ENCODE results near the gene FCN1. TPM values are rescaled to one million over a fixed set of nuclear protein-coding genes. Genes with fewer than 3 reads are reported as not detected.

The FCN1 gene
- polyA plus RNA-seq, 3 donors = 2,884 to 7,680 (median 6,268) TPM

DNA sequence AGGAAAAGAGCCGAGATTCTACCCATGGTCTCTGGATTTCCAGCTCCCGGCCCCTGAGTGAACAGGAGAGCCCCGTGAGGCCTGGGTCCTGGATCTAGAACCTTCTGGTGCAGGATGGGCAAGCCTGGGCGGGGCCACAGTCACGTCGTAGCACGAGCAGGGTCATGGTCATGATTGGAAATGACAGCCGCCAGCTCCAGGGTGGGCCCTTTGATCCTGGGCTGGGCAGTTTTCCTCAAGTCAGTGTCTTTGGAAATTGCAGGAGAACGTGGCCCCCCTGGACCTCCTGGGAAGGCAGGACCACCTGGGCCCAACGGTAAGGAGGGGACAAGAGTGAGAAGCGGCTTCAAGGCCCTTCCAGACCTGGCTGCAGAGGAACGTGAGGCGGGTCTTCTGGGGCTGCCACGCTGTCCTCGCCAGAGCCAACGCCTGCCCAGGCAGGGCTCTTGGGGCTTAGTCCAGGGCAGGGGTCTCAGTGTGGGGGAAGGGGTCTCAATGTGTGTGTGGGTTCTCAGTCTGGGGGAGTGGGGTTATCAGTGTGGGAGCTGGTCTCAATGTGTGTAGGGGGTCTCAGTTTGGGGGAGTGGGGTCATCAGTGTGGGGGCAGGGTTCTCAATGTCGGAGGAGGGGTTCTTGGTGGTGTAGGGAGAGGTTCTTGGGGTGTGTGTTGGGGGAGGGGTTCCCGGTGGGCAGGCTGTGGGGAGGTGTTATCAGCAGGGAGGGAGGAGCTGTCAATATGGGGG is 34.5 kb downstream of the FCN1 start:
- Mint-ChIP-seq H3K4me3 (no peak overlapping the region), H3K27ac (no peak overlapping the region), H3K9me3 (peaks cover 0 to 2% (median 0%) of the 10 kb centered on the region in 7 donors), H3K27me3 (ENCODE audit: low read depth in 3 of 3) (peaks cover 16 to 37% (median 23%) of the 10 kb centered on the region in 3 donors), H3K36me3 (no peaks in the 10 kb centered on the region), H3K4me1 (peaks cover 10% of the 10 kb centered on the region)
- no peak overlapping the region for H3K9ac ChIP-seq (ENCODE audit: insufficient read depth, low read length, poor library complexity, severe bottlenecking)
- TF ChIP-seq, protein P1, sequence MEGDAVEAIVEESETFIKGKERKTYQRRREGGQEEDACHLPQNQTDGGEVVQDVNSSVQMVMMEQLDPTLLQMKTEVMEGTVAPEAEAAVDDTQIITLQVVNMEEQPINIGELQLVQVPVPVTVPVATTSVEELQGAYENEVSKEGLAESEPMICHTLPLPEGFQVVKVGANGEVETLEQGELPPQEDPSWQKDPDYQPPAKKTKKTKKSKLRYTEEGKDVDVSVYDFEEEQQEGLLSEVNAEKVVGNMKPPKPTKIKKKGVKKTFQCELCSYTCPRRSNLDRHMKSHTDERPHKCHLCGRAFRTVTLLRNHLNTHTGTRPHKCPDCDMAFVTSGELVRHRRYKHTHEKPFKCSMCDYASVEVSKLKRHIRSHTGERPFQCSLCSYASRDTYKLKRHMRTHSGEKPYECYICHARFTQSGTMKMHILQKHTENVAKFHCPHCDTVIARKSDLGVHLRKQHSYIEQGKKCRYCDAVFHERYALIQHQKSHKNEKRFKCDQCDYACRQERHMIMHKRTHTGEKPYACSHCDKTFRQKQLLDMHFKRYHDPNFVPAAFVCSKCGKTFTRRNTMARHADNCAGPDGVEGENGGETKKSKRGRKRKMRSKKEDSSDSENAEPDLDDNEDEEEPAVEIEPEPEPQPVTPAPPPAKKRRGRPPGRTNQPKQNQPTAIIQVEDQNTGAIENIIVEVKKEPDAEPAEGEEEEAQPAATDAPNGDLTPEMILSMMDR (IDR thresholded peaks at IDR 0.05) = no peak
- WGBS (ENCODE audit: insufficient coverage) = 95% methylated on average over 15 of the region's 18 CpGs
- peaks cover 10 to 11% of the 10 kb centered on the region in 2 donors for H3K4me1 ChIP-seq (ENCODE audit: control insufficient read depth in 1 of 2, insufficient read depth in 2 of 2, low read length in 2 of 2)
- H3K27me3 ChIP-seq (ENCODE audit: control insufficient read depth in 2 of 2, insufficient read depth in 2 of 2, low read length in 2 of 2) = peaks cover 0 to 11% of the 10 kb centered on the region in 2 donors
- no peaks in the 10 kb centered on the region for H3K36me3 ChIP-seq (replicated peaks in 1 of 2; ENCODE audit: control insufficient read depth in 1 of 2, insufficient read depth in 2 of 2, low read length in 2 of 2)
- no peak overlapping the region for H2AFZ ChIP-seq (ENCODE audit: insufficient read depth, low read depth, low read length, poor library complexity, severe bottlenecking)
- H3K4me3 ChIP-seq (replicated peaks in 1 of 3; ENCODE audit: low read depth in 2 of 3, low read length in 3 of 3) = no peak overlapping the region
- no peak overlapping the region for H3K4me2 ChIP-seq (replicated peaks; ENCODE audit: extremely low read depth, low read length, poor library complexity, severe bottlenecking)
- no peak for DNase-seq
- no peak overlapping the region for H3K27ac ChIP-seq (ENCODE audit: low read depth in 1 of 2, low read length in 2 of 2)
- H3K9me3 ChIP-seq (replicated peaks in 1 of 2; ENCODE audit: control insufficient read depth in 1 of 2, insufficient read depth in 1 of 2, low read length in 2 of 2) = no peaks in the 10 kb centered on the region
- H4K20me1 ChIP-seq (ENCODE audit: insufficient read depth, low read length) = no peaks in the 10 kb centered on the region
- no peaks in the 10 kb centered on the region for H3K79me2 ChIP-seq (ENCODE audit: insufficient read depth, low read length)
- intact Hi-C loops (cut with micrococcal nuclease) = no loop called here

DNA sequence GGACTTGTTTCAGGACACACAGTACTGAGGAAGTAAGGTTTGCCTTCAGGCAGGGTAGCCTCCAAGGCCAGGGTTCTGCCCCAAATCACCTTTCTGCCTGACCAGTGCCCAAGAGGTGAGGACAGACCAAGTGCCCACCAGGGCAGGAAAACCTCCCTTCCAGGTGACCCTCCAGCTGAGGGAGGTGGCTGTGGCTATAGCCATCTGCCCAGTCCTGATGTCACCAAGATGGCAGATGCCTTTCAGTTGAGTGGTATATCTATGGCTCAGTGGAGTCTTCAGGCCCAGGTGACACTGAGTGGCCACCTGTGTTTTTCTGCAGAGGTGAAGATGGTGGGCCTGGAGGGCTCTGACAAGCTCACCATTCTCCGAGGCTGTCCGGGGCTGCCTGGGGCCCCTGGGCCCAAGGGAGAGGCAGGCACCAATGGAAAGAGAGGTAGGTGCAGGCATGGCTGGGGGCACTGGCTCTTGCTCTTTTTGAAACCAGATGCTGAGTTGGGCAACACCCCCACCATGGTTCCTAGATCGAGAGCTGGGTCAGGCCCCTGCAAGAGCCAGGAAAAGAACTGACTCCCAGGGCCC is 35.4 kb downstream of the FCN1 start:
- Histone ChIP-seq H3K4me2 (replicated peaks; ENCODE audit: extremely low read depth, low read length, poor library complexity, severe bottlenecking) (no peak overlapping the region), H3K36me3 (replicated peaks in 1 of 2; ENCODE audit: control insufficient read depth in 1 of 2, insufficient read depth in 2 of 2, low read length in 2 of 2) (no peaks in the 10 kb centered on the region), H4K20me1 (ENCODE audit: insufficient read depth, low read length) (no peaks in the 10 kb centered on the region), H2AFZ (ENCODE audit: insufficient read depth, low read depth, low read length, poor library complexity, severe bottlenecking) (no peak overlapping the region), H3K27me3 (ENCODE audit: control insufficient read depth in 2 of 2, insufficient read depth in 2 of 2, low read length in 2 of 2) (peaks cover 0 to 4% of the 10 kb centered on the region in 2 donors), H3K27ac (ENCODE audit: low read depth in 1 of 2, low read length in 2 of 2) (no peak overlapping the region), H3K4me3 (replicated peaks in 1 of 3; ENCODE audit: low read depth in 2 of 3, low read length in 3 of 3) (no peak overlapping the region), H3K79me2 (ENCODE audit: insufficient read depth, low read length) (no peaks in the 10 kb centered on the region), H3K9ac (ENCODE audit: insufficient read depth, low read length, poor library complexity, severe bottlenecking) (no peak overlapping the region), H3K4me1 (ENCODE audit: control insufficient read depth in 1 of 2, insufficient read depth in 2 of 2, low read length in 2 of 2) (peaks cover 1 to 2% of the 10 kb centered on the region in 2 donors), H3K9me3 (replicated peaks in 1 of 2; ENCODE audit: control insufficient read depth in 1 of 2, insufficient read depth in 1 of 2, low read length in 2 of 2) (no peaks in the 10 kb centered on the region)
- Mint-ChIP-seq H3K36me3 (no peaks in the 10 kb centered on the region), H3K27me3 (ENCODE audit: low read depth in 3 of 3) (peaks cover 11 to 32% (median 25%) of the 10 kb centered on the region in 3 donors), H3K4me1 (peaks cover 3% of the 10 kb centered on the region), H3K4me3 (no peak overlapping the region), H3K9me3 (peaks cover 0 to 3% (median 0%) of the 10 kb centered on the region in 7 donors), H3K27ac (no peak overlapping the region)
- intact Hi-C loops (cut with micrococcal nuclease) = no loop called here
- TF ChIP-seq, protein P1 (IDR thresholded peaks at IDR 0.05) = no peak
- 94% methylated on average over 3 of the region's 3 CpGs for WGBS (ENCODE audit: insufficient coverage)
- DNase-seq = no peak

Measured in CD14-positive monocyte (primary cell).